ENCODE data around the gene SND1.

DNA sequence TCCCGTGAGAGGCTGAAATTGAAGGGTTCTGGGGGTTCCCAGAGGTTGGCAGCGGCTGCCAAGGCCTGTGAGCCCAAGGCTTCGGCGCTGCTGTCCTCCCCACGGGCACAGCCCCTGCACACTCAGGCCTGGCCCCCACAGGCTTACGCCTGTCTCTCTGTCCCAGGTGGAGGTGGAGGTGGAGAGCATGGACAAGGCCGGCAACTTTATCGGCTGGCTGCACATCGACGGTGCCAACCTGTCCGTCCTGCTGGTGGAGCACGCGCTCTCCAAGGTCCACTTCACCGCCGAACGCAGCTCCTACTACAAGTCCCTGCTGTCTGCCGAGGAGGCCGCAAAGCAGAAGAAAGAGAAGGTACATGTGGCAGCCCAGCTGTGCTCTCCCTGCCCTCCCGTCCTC is 422.3 kb downstream of the SND1 start:
- TF ChIP-seq, protein P1, sequence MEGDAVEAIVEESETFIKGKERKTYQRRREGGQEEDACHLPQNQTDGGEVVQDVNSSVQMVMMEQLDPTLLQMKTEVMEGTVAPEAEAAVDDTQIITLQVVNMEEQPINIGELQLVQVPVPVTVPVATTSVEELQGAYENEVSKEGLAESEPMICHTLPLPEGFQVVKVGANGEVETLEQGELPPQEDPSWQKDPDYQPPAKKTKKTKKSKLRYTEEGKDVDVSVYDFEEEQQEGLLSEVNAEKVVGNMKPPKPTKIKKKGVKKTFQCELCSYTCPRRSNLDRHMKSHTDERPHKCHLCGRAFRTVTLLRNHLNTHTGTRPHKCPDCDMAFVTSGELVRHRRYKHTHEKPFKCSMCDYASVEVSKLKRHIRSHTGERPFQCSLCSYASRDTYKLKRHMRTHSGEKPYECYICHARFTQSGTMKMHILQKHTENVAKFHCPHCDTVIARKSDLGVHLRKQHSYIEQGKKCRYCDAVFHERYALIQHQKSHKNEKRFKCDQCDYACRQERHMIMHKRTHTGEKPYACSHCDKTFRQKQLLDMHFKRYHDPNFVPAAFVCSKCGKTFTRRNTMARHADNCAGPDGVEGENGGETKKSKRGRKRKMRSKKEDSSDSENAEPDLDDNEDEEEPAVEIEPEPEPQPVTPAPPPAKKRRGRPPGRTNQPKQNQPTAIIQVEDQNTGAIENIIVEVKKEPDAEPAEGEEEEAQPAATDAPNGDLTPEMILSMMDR (conservative IDR thresholded peaks at IDR 0.05 in 1 of 2, IDR thresholded peaks at IDR 0.05 in 1 of 2; ENCODE audit: low read depth in 1 of 2, low read length in 2 of 2): no peak
- no peak for TF ChIP-seq EZH2 (IDR thresholded peaks at IDR 0.05; ENCODE audit: low read length, missing control alignments)
